ENCODE measurements around the gene KIAA1328. TPM values are rescaled to one million over a fixed set of nuclear protein-coding genes. Genes with fewer than 3 reads are reported as not detected.

The KIAA1328 gene
- 3.1 and 3.9 TPM in 2 replicates for total RNA-seq

GRCh38 chr18:36828630-36829361 is at the start of gene KIAA1328, which contains the start of gene TPGS2:
Gene KIAA1328, plus strand, starts transcription at chr18:36829127. Its CDS starts 12 bp downstream, at chr18:36829139.
Gene TPGS2, minus strand, starts transcription at chr18:36829002. Its CDS starts 235 bp downstream, at chr18:36828767.

Other genes starting within 250 kb of the KIAA1328 start
- 170 and 204 TPM in 2 replicates for gene TPGS2, start 125 bp upstream of the KIAA1328 start, total RNA-seq